CD8-positive, alpha-beta memory T cell (primary cell): ENCODE results near the gene ASAP2. TPM values are rescaled to one million over a fixed set of nuclear protein-coding genes. Genes with fewer than 3 reads are reported as not detected.
A peak's percentile ranks its signal among the peaks of the same experiment; 100 is the strongest.

Source experiments
- CTCF ChIA-PET: fragments of 350-600 bp; sonication (Branson Sonifier 250); formaldehyde crosslinking; loops from one replicate; lab custom pipeline; 2021; ENCODE audit warnings: antibody characterized with exemption; lab: Charles Lee
- POLR2A ChIA-PET: fragments of 350-600 bp; sonication (Branson Sonifier 250); formaldehyde crosslinking; loops from one replicate; lab custom pipeline; 2021; ENCODE audit warnings: antibody characterized with exemption; lab: Charles Lee
- DNase-seq, 5 donors: peaks; one replicate each; pipeline versions ENCODE4 v3.0.0 to v3.0.0-alpha.2; 2020 to 2022; ENCODE audit warnings: mixed read lengths in 1 of 5
- H3K27ac ChIP-seq: one replicate; pipeline ENCODE4 v1.7.0; 2013; ENCODE audit warnings: low read depth, mild to moderate bottlenecking, low read length, moderate library complexity
- H3K27me3 ChIP-seq: 2 replicates; pipeline ENCODE4 v1.7.0; 2013; ENCODE audit warnings: low read length, mild to moderate bottlenecking; ENCODE audit not compliant: insufficient read depth, poor library complexity, severe bottlenecking
- H3K36me3 ChIP-seq: 2 replicates; pipeline ENCODE4 v1.7.0; 2013; ENCODE audit warnings: mild to moderate bottlenecking, low read length, moderate library complexity; ENCODE audit not compliant: insufficient read depth
- H3K4me1 ChIP-seq: 2 replicates; pipeline ENCODE4 v1.7.0; 2013; ENCODE audit warnings: mild to moderate bottlenecking, low read length, moderate library complexity; ENCODE audit not compliant: insufficient read depth
- H3K4me3 ChIP-seq: 2 replicates; pipeline ENCODE4 v1.7.0; 2013; ENCODE audit warnings: mild to moderate bottlenecking, low read length
- H3K9me3 ChIP-seq: 2 replicates; pipeline ENCODE4 v1.7.0; 2013; ENCODE audit warnings: mild to moderate bottlenecking, low read length
- H3K27ac Mint-ChIP-seq, 8 donors: one replicate each; pipeline ENCODE4 v1.8.0; 2020 to 2021; ENCODE audit warnings: mixed read lengths in 8 of 8, mild to moderate bottlenecking in 6 of 8, inconsistent platforms in 3 of 8, moderate library complexity in 3 of 8
- H3K27me3 Mint-ChIP-seq, 2 donors: one replicate each; pipeline ENCODE4 v1.8.0; 2020 to 2021; ENCODE audit warnings: mixed read lengths in 2 of 2, mild to moderate bottlenecking in 1 of 2, moderate library complexity in 1 of 2
- H3K36me3 Mint-ChIP-seq, 3 donors: one replicate each; pipeline ENCODE4 v1.8.0; 2020 to 2021; ENCODE audit warnings: mixed read lengths in 3 of 3, inconsistent platforms in 1 of 3, mild to moderate bottlenecking in 1 of 3
- H3K4me1 Mint-ChIP-seq, 3 donors: one replicate each; pipeline ENCODE4 v1.8.0; 2020 to 2021; ENCODE audit warnings: mixed read lengths in 3 of 3, inconsistent platforms in 1 of 3, mild to moderate bottlenecking in 1 of 3
- H3K4me3 Mint-ChIP-seq, 7 donors: one replicate each; pipeline ENCODE4 v1.8.0; 2020 to 2021; ENCODE audit warnings: mixed read lengths in 7 of 7, mild to moderate bottlenecking in 6 of 7, moderate library complexity in 4 of 7, inconsistent platforms in 2 of 7
- H3K9me3 Mint-ChIP-seq, 5 donors: one replicate each; pipeline ENCODE4 v1.8.0; 2020 to 2022; ENCODE audit warnings: mixed read lengths in 5 of 5, mild to moderate bottlenecking in 3 of 5, moderate library complexity in 2 of 5, inconsistent platforms in 1 of 5
- polyA plus RNA-seq: library from polyadenylated mRNA; unstranded; fragments of 300-500 nt; fragmentation: Illumina TruSeq; gene quantifications from one replicate; pipeline ENCODE4 v1.2.3, GENCODE V29; 2021
- total RNA-seq, 2 experiments: library from RNA; stranded (reverse); gene quantifications; one replicate each; pipeline ENCODE4 v1.2.3, GENCODE V29; 2021

Gene ASAP2
- total and polyA plus RNA-seq, 3 experiments from 2014 or later: 0.15 to 0.38 TPM; not detected in 1

DNA sequence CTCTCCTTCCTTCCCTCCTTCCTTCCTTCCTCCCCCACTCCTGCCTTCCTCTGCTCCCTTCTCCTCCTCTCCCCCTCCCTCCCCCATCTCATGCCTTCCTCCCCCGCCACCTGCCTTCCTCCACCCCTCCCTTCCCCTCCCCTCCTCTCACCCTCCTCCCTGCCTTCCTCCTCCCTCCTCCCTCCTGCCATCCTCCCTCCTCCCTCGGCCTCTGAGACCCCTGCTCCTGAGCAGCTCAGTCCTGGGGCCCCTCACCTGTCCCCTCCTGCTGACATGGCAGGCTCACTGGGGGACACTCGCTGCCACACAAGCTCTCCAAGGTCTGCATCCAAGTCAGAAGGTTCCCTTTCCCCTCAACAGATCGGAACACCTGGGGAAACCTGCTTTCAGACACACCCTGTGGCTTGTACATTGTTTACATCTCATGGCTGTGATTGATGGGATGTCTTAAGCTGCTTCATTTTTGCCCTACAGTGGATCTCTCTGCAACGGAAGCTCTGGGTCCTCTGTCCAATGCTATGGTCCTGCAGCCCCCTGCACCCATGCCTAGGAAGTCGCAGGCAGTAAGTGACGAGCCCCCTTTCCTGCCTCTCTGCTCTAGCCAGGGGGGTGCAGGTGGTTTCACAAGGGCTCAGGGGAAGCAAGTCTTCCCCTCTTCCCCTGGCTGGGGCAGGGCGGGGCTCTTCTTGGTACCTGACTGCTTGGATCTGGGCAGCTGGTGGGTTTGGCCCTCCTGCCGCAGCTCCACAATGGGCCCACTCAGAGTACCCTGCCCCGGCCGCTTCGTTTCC lies 193.9 kb downstream of the ASAP2 start:
- no peak for DNase-seq
- peak overlapping the region in 2 of 8 donors; percentile 54 to 88 for H3K27ac Mint-ChIP-seq
- peaks cover 0 to 4% (median 0%) of the 10 kb centered on the region in 3 donors for H3K4me1 Mint-ChIP-seq
- Histone ChIP-seq H3K9me3 (no peaks in the 10 kb centered on the region), H3K4me1 (no peaks in the 10 kb centered on the region), H3K27me3 (no peaks in the 10 kb centered on the region), H3K27ac (no peak overlapping the region), H3K4me3 (no peak overlapping the region), H3K36me3 (no peaks in the 10 kb centered on the region)
- peaks cover 0 to 5% (median 3%) of the 10 kb centered on the region in 3 donors for H3K36me3 Mint-ChIP-seq
- H3K27me3 Mint-ChIP-seq: peaks cover 0 to 1% of the 10 kb centered on the region in 2 donors
- POLR2A ChIA-PET: no interaction called here
- CTCF ChIA-PET: no interaction called here
- H3K4me3 Mint-ChIP-seq: no peak overlapping the region
- H3K9me3 Mint-ChIP-seq: no peaks in the 10 kb centered on the region

DNA sequence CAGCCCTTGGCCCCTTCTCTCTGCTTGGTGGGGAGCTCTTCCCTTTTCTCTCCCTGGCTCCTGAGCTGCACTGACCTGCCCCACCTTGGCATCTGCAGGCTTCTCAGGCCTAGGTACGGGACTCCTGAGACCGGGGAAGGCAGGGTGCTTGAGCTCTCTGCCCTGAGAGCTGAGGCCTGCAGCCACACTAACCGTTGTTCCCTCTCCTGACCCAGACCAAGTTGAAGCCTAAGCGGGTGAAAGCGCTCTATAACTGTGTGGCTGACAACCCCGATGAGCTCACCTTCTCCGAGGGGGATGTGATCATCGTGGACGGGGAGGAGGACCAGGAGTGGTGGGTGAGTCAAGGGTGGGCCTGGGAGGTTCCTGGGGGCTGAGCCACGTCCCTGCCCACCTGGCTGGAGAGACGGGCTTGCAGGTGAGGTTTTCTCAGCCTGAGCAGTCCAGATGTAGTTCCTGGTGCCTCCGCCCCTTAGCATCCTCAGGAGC lies 194.5 kb downstream of the ASAP2 start:
- CTCF ChIA-PET: no interaction called here
- Mint-ChIP-seq H3K4me3 (no peak overlapping the region), H3K9me3 (no peaks in the 10 kb centered on the region), H3K27ac (peak overlapping the region in 1 of 8 donors; percentile 75), H3K4me1 (peaks cover 0 to 4% (median 0%) of the 10 kb centered on the region in 3 donors), H3K36me3 (peaks cover 0 to 6% (median 5%) of the 10 kb centered on the region in 3 donors), H3K27me3 (peaks cover 0 to 1% of the 10 kb centered on the region in 2 donors)
- Histone ChIP-seq H3K27ac (no peak overlapping the region), H3K4me1 (no peaks in the 10 kb centered on the region), H3K27me3 (no peaks in the 10 kb centered on the region), H3K36me3 (no peaks in the 10 kb centered on the region), H3K9me3 (no peaks in the 10 kb centered on the region), H3K4me3 (no peak overlapping the region)
- DNase-seq: no peak
- POLR2A ChIA-PET: no interaction called here

DNA sequence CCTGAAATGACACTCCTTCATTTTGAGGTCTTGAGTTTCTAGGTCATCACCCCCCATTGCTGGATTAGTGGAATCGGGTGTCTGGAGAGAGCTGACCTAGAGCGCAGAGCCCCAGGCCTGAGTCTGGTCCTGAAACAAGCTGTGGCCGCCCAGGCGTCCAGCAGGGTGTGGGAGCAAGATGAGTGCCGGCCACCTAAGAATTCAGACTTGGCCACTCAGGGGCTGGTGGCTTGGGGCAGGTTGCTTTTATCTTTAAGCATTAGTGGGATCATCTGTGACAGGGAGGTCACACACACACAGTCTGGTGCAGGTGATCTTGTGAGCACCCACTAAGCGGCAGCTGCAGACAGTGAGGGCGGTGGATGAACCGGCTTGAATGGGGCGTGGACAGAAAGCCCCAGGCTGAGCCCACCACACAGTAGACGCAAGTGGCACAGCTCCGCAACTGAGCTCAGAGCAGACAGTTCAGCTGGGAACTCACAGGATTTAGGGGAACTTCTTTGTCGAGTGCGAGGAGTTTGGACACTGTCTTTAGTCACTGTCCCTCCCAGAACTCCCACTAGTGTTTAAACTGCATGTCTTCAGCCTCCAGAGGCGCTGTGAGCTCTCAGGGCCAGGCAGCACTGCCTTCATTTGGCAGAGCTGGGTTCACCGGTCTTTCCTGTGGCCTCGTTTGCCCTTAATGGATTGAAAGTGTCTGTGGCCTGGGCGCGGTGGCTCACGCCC lies 195.2 kb downstream of the ASAP2 start:
- no peak overlapping the region for H3K4me3 Mint-ChIP-seq
- Histone ChIP-seq H3K9me3 (no peaks in the 10 kb centered on the region), H3K27me3 (no peaks in the 10 kb centered on the region), H3K36me3 (peaks cover 3% of the 10 kb centered on the region), H3K4me3 (no peak overlapping the region), H3K4me1 (no peaks in the 10 kb centered on the region), H3K27ac (no peak overlapping the region)
- ChIA-PET CTCF (no interaction called here), POLR2A (no interaction called here)
- no peak for DNase-seq
- peaks cover 0 to 4% (median 0%) of the 10 kb centered on the region in 3 donors for H3K4me1 Mint-ChIP-seq
- no peaks in the 10 kb centered on the region for H3K9me3 Mint-ChIP-seq
- peaks cover 0 to 10% (median 6%) of the 10 kb centered on the region in 3 donors for H3K36me3 Mint-ChIP-seq
- H3K27ac Mint-ChIP-seq: no peak overlapping the region
- H3K27me3 Mint-ChIP-seq: peaks cover 0 to 1% of the 10 kb centered on the region in 2 donors

DNA sequence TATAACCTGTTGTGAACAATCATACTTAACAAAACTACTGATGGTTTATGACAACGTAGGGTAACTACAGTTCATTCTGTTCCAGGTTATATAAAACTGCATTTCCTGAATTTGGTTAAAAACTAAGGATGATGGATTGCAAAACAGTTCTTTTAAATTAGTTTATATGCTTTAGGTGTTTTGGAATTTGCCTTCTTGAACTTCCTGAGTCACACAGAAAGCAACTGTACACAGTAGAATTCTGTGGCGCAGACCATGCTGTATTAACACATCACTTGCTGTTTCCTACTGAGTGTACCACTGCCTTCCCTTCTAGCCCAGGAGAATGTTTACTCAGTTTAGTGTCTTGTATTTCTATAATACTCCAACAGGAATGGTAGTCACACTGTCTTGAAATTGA lies 197.3 kb downstream of the ASAP2 start:
- Histone ChIP-seq H3K27ac (no peak overlapping the region), H3K36me3 (peaks cover 14% of the 10 kb centered on the region), H3K4me3 (no peak overlapping the region), H3K4me1 (no peaks in the 10 kb centered on the region), H3K9me3 (no peaks in the 10 kb centered on the region), H3K27me3 (no peaks in the 10 kb centered on the region)
- Mint-ChIP-seq H3K27ac (no peak overlapping the region), H3K4me3 (no peak overlapping the region), H3K4me1 (peaks cover 0 to 4% (median 0%) of the 10 kb centered on the region in 3 donors), H3K27me3 (peaks cover 0 to 2% of the 10 kb centered on the region in 2 donors), H3K36me3 (peaks cover 0 to 30% (median 13%) of the 10 kb centered on the region in 3 donors), H3K9me3 (no peaks in the 10 kb centered on the region)
- DNase-seq: no peak
- ChIA-PET POLR2A (no interaction called here), CTCF (no interaction called here)

DNA sequence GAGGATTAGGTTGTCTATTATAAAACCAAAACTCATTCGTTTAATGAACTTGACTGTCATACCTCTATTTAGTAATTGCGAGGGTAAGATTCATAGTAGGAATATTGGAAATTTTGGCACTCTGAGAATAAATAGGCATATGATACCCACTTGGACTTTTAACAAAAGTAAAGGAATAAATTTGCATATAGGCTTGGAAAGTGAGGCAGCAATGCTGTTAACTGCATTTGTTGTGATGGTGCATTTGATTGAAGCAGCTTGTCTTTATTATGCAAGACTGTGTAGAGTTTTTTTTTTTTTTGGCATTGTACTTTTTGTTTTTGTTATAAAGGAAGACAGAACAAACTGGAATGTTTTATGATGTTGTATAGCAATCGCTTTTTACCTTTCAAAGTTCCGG lies 197.8 kb downstream of the ASAP2 start:
- H3K27ac Mint-ChIP-seq: peak overlapping the region in 1 of 8 donors; percentile 18
- H3K27me3 Mint-ChIP-seq: peaks cover 0 to 2% of the 10 kb centered on the region in 2 donors
- H3K4me3 ChIP-seq: no peak overlapping the region
- H3K27me3 ChIP-seq: no peaks in the 10 kb centered on the region
- no peaks in the 10 kb centered on the region for H3K4me1 ChIP-seq
- H3K27ac ChIP-seq: no peak overlapping the region
- no peak for DNase-seq
- POLR2A ChIA-PET: no interaction called here
- no peak overlapping the region for H3K4me3 Mint-ChIP-seq
- H3K9me3 ChIP-seq: no peaks in the 10 kb centered on the region
- peaks cover 0 to 4% (median 0%) of the 10 kb centered on the region in 3 donors for H3K4me1 Mint-ChIP-seq
- no peaks in the 10 kb centered on the region for H3K9me3 Mint-ChIP-seq
- H3K36me3 Mint-ChIP-seq: peaks cover 0 to 35% (median 13%) of the 10 kb centered on the region in 3 donors
- peaks cover 17% of the 10 kb centered on the region for H3K36me3 ChIP-seq
- CTCF ChIA-PET: no interaction called here

DNA sequence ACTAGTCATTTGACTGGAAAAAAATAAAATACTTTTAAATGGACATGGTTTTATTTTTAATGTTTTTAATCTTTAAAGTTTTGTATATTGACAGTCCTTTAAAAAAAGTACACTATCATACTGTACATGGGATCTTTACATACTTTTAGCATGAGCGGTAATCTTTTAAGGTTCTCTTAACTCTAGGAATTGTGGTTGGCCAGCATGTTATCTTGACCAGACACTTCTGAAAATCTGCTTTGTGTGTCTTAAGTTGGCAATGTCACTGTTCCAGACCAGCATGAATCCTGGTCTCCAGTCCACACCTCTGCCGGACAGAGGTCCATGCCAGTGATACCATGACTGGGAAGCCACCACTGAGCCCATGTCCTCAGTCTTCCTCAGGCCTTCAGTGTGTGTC lies 199.0 kb downstream of the ASAP2 start:
- no peak overlapping the region for H3K27ac Mint-ChIP-seq
- POLR2A ChIA-PET: no interaction called here
- Histone ChIP-seq H3K27me3 (no peaks in the 10 kb centered on the region), H3K9me3 (no peaks in the 10 kb centered on the region), H3K4me3 (no peak overlapping the region), H3K27ac (no peak overlapping the region), H3K4me1 (no peaks in the 10 kb centered on the region), H3K36me3 (peaks cover 18% of the 10 kb centered on the region)
- peaks cover 0 to 2% of the 10 kb centered on the region in 2 donors for H3K27me3 Mint-ChIP-seq
- H3K4me1 Mint-ChIP-seq: peaks cover 0 to under 1% (median 0%) of the 10 kb centered on the region in 3 donors
- no peaks in the 10 kb centered on the region for H3K9me3 Mint-ChIP-seq
- peaks cover 0 to 43% (median 13%) of the 10 kb centered on the region in 3 donors for H3K36me3 Mint-ChIP-seq
- no peak for DNase-seq
- H3K4me3 Mint-ChIP-seq: no peak overlapping the region
- CTCF ChIA-PET: no interaction called here

DNA sequence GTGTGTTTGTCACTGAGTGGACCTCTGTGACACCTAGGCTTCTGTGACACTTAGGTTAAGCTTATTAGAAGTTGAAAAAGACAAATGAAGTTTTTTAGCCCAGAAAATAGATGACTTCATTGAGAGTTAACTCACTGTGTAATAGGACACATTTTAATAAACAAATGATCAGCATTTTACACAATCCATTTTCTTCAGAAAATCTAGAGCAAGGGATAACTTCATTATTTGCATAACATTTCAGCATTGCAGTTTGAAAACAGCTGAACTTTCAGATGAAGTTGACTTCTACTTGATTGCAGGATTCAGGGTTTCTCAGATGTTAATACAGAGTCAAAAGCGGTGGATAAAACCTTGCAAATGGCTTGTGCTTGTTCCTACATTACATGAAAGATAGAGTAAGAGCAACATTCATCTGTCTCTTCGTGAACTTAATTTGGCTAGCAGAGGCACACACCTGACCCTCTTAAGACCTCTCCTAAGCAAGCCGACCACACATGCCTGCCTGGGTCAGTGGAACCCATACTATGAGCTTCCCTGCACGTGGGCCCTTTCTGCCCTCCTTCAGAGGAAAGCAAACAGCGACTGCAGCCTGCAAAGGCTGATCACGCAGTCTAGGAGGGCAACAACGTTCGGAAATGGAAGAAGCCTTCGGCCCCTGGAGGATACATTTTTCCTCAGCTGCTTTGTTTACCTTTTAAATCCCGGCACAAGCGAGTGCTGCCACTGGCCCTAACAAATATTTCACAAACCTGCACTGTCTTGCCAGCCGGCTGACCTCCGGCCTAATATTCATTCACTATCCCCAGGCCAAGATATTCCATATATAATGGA lies 200.1 kb downstream of the ASAP2 start:
- DNase-seq: no peak
- Mint-ChIP-seq H3K9me3 (no peaks in the 10 kb centered on the region), H3K4me3 (no peak overlapping the region), H3K27ac (peak overlapping the region in 3 of 8 donors; percentile 11 to 40 (median 17)), H3K4me1 (no peaks in the 10 kb centered on the region), H3K27me3 (peaks cover 0 to 2% of the 10 kb centered on the region in 2 donors), H3K36me3 (peaks cover 0 to 50% (median 13%) of the 10 kb centered on the region in 3 donors)
- Histone ChIP-seq H3K4me1 (no peaks in the 10 kb centered on the region), H3K36me3 (peaks cover 21% of the 10 kb centered on the region), H3K9me3 (no peaks in the 10 kb centered on the region), H3K4me3 (no peak overlapping the region), H3K27me3 (no peaks in the 10 kb centered on the region), H3K27ac (no peak overlapping the region)
- POLR2A ChIA-PET: no interaction called here
- CTCF ChIA-PET: no interaction called here
